SK-N-SH treated with all-trans-retinoic acid at 6 μM for 48 hours (cell line): ENCODE measurements around the gene JCAD.

ENCODE experiments used
- ARNTL ChIP-seq: fragments of 450-650 bp; formaldehyde crosslinking; IDR thresholded peaks from 2 replicates; pipeline ENCODE4 v1.5.0; 2020; ENCODE audit warnings: low read depth, mild to moderate bottlenecking, moderate library complexity, borderline replicate concordance
- CREB5 ChIP-seq: fragments of 250-450 bp; sonication (Bioruptor Pico); IDR thresholded peaks from 2 replicates; pipeline ENCODE4 v1.5.1; 2020; ENCODE audit warnings: low read depth, mild to moderate bottlenecking, moderate library complexity
- ESRRG ChIP-seq: fragments of 250-450 bp; sonication (Bioruptor Pico); IDR thresholded peaks from 2 replicates; pipeline ENCODE4 v1.6.1; 2021; ENCODE audit warnings: mild to moderate bottlenecking
- GLIS3 ChIP-seq: fragments of 250-450 bp; sonication (Bioruptor Pico); IDR thresholded peaks from 2 replicates; pipeline ENCODE4 v1.5.0; 2020; ENCODE audit warnings: mild to moderate bottlenecking, moderate library complexity
- PATZ1 ChIP-seq: fragments of 250-450 bp; sonication (Bioruptor Pico); IDR thresholded peaks from 2 replicates; pipeline ENCODE4 v1.8.0; 2020; ENCODE audit warnings: mild to moderate bottlenecking, moderate library complexity, borderline replicate concordance
- RARB ChIP-seq: fragments of 250-450 bp; sonication (Bioruptor Pico); IDR thresholded peaks from 2 replicates; pipeline ENCODE4 v1.8.0; 2021; ENCODE audit warnings: mild to moderate bottlenecking, moderate library complexity
- TCF4 ChIP-seq: fragments of 250-450 bp; sonication (Bioruptor Pico); IDR thresholded peaks from 2 replicates; pipeline ENCODE4 v1.8.0; 2021; ENCODE audit warnings: mild to moderate bottlenecking, moderate library complexity, borderline replicate concordance
- TOX ChIP-seq: fragments of 250-450 bp; sonication (Bioruptor Pico); IDR thresholded peaks from 2 replicates; pipeline ENCODE4 v1.8.0; 2021; ENCODE audit warnings: mild to moderate bottlenecking, moderate library complexity, borderline replicate concordance
- TSHZ2 ChIP-seq: fragments of 250-450 bp; sonication (Bioruptor Pico); IDR thresholded peaks from 2 replicates; pipeline ENCODE4 v1.5.0; 2020; ENCODE audit warnings: mild to moderate bottlenecking, moderate library complexity
- ZFP3 ChIP-seq: fragments of 250-450 bp; sonication (Bioruptor Pico); IDR thresholded peaks from 2 replicates; pipeline ENCODE4 v1.5.0; 2020; ENCODE audit warnings: mild to moderate bottlenecking, moderate library complexity
- ZFP30 ChIP-seq: fragments of 450-650 bp; formaldehyde crosslinking; IDR thresholded peaks from 2 replicates; pipeline ENCODE4 v1.5.0; 2022; ENCODE audit warnings: mild to moderate bottlenecking, moderate library complexity
- ZNF8 ChIP-seq: fragments of 450-650 bp; formaldehyde crosslinking; IDR thresholded peaks from 2 replicates; pipeline ENCODE4 v1.5.0; 2020; ENCODE audit warnings: mild to moderate bottlenecking, moderate library complexity
- TF ChIP-seq, protein P1 (sequence below): fragments of 250-450 bp; sonication (Bioruptor Pico); IDR thresholded peaks from 2 replicates; pipeline ENCODE4 v1.8.0; 2021; ENCODE audit warnings: low read depth, mild to moderate bottlenecking, moderate library complexity, borderline replicate concordance

DNA sequence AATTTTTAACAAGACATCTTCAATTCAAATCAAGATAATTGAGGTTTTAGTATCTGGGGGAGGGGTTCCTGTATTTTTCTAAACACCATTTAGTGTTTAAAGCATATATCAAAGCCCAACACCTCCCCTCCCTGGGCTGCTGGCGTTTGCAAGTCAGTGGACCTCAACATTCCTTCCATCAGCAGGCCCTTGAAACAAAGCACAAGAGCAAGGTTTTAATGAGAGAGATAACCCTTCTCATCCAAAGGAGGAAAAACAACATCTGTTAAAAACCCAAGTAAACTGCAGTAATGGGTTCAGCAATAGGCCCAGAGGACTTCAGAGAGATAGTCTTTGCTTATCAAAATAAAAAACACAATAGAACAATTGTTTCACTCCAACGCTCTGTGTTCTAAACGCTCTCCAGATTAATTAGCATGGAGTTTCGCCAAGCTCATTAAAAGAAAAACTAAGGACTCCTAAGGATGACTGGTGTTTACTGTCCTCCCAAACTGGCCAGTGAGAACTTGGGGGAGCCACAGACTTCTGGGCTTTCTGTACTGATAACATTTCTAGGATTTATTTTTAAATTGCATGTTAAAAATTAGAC, 2.5 kb downstream of the JCAD start:
- TF ChIP-seq PATZ1 = no peak
- no peak for TF ChIP-seq RARB (CRISPR knock-in tag)
- TF ChIP-seq, protein P1, sequence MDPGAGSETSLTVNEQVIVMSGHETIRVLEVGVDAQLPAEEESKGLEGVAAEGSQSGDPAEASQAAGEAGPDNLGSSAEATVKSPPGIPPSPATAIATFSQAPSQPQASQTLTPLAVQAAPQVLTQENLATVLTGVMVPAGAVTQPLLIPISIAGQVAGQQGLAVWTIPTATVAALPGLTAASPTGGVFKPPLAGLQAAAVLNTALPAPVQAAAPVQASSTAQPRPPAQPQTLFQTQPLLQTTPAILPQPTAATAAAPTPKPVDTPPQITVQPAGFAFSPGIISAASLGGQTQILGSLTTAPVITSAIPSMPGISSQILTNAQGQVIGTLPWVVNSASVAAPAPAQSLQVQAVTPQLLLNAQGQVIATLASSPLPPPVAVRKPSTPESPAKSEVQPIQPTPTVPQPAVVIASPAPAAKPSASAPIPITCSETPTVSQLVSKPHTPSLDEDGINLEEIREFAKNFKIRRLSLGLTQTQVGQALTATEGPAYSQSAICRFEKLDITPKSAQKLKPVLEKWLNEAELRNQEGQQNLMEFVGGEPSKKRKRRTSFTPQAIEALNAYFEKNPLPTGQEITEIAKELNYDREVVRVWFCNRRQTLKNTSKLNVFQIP (CRISPR knock-in tag) = no peak
- no peak for TF ChIP-seq ZFP3 (CRISPR knock-in tag)
- no peak for TF ChIP-seq ARNTL (CRISPR knock-in tag)
- TF ChIP-seq GLIS3 (CRISPR knock-in tag) = no peak
- no peak for TF ChIP-seq CREB5 (CRISPR knock-in tag)
- no peak for TF ChIP-seq TCF4 (CRISPR knock-in tag)
- no peak for TF ChIP-seq TSHZ2
- no peak for TF ChIP-seq TOX (CRISPR knock-in tag)
- TF ChIP-seq ZFP30 (CRISPR knock-in tag) = no peak
- TF ChIP-seq ESRRG (CRISPR knock-in tag) = no peak
- TF ChIP-seq ZNF8 (CRISPR knock-in tag) = no peak
